Small intestine (tissue), 7 donors: Measurements from ENCODE around the gene C12orf43. TPM values are rescaled to one million over a fixed set of nuclear protein-coding genes. Genes with fewer than 3 reads are reported as not detected.
A peak's percentile ranks its signal among the peaks of the same experiment; 100 is the strongest.

Experiments
- DNase-seq, 2 donors: peaks; one replicate each; pipeline versions ENCODE4 v3.0.0 to v3.0.0-alpha.2; 2013
- FAIRE-seq: peaks from 2 replicates; lab custom pipeline; 2012; peaks lifted over from hg19 to GRCh38; lab: Jason Lieb, UNC
- H3K27ac ChIP-seq, 3 donors: one replicate each; pipeline ENCODE4 v1.5.1; 2013; ENCODE audit warnings: low read length in 2 of 3, mild to moderate bottlenecking in 2 of 3, control low read depth in 1 of 3, inconsistent platforms in 1 of 3, low read depth in 1 of 3, moderate library complexity in 1 of 3
- H3K27me3 ChIP-seq, 3 donors: one replicate each; pipeline ENCODE4 v1.6.1; 2013; ENCODE audit warnings: low read length in 3 of 3, inconsistent platforms in 1 of 3; ENCODE audit not compliant: control insufficient read depth in 3 of 3, insufficient read depth in 3 of 3
- H3K36me3 ChIP-seq, 3 donors: one replicate each; pipeline ENCODE4 v1.6.1; 2013; ENCODE audit warnings: low read length in 3 of 3, inconsistent platforms in 1 of 3, low read depth in 1 of 3, mild to moderate bottlenecking in 1 of 3, moderate library complexity in 1 of 3; ENCODE audit not compliant: control insufficient read depth in 3 of 3, insufficient read depth in 2 of 3
- H3K4me1 ChIP-seq, 3 donors: one replicate each; pipeline ENCODE4 v1.6.1; 2013; ENCODE audit warnings: low read length in 2 of 3, inconsistent platforms in 1 of 3, low read depth in 1 of 3, mild to moderate bottlenecking in 1 of 3, moderate library complexity in 1 of 3; ENCODE audit not compliant: control insufficient read depth in 3 of 3, insufficient read depth in 2 of 3
- H3K4me3 ChIP-seq, 3 donors: one replicate each; pipeline ENCODE4 v1.5.1; 2013; ENCODE audit warnings: low read length in 3 of 3, control low read depth in 1 of 3, inconsistent platforms in 1 of 3, low read depth in 1 of 3, mild to moderate bottlenecking in 1 of 3, moderate library complexity in 1 of 3
- H3K9me3 ChIP-seq, 2 donors: one replicate each; pipeline ENCODE4 v1.6.1; 2013; ENCODE audit warnings: low read depth in 1 of 2, low read length in 1 of 2; ENCODE audit not compliant: control insufficient read depth in 2 of 2, insufficient read depth in 1 of 2
- WGBS, 3 donors: extraction: QIAGEN DNeasy Blood & Tissue Kit; methylation state at CpG; one replicate each; pipeline ENCODE4 v1.1.7; 2013; 5-methylcytosine and 5-hydroxymethylcytosine counted together
- polyA plus RNA-seq, 4 donors: library from polyadenylated mRNA; stranded (reverse) in 3 of 4; unstranded in 1 of 4; fragments of 200-250 nt in 3 of 4; fragments of 120-200 nt in 1 of 4; gene quantifications; one replicate each; pipeline versions ENCODE4 v1.2.1 to v1.2.3, GENCODE V29; 2013
- donor health status: healthy with polysubstance abuse.
- donor health status: control.
- donor health status: control.
- donor health status: Bipolar disorder and iron deficiency.
- donor health status: healthy.

The C12orf43 gene
- polyA plus RNA-seq, 4 donors, result 4.5 to 11.4 (median 7.2) TPM

DNA sequence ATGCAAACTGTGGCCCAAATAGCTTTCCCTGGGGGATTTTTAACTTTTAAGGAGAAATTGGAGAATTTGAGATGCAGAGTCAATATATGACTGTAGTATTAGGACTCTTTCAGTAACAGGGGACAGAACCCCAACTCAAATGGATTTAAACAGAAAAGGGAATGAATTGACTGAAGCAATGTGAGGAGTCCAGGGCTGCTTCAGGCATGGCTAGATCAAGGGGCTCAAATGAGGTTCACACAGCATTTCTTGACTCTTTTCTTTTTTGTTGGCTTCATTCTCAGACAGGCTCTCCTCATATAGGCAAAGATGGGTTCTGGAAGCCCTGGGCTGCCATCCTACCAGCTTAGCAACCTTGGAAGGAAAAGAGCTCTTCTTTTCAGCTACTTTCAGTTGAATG is 24.3 kb downstream of the C12orf43 start:
- Histone ChIP-seq H3K36me3 (peaks cover 0 to 72% (median 14%) of the 10 kb centered on the region in 3 donors), H3K27me3 (no peaks in the 10 kb centered on the region), H3K4me1 (no peaks in the 10 kb centered on the region), H3K9me3 (peaks cover 0 to 5% of the 10 kb centered on the region in 2 donors), H3K4me3 (no peak overlapping the region), H3K27ac (no peak overlapping the region)
- DNase-seq (no peak), FAIRE-seq (no peak)

DNA sequence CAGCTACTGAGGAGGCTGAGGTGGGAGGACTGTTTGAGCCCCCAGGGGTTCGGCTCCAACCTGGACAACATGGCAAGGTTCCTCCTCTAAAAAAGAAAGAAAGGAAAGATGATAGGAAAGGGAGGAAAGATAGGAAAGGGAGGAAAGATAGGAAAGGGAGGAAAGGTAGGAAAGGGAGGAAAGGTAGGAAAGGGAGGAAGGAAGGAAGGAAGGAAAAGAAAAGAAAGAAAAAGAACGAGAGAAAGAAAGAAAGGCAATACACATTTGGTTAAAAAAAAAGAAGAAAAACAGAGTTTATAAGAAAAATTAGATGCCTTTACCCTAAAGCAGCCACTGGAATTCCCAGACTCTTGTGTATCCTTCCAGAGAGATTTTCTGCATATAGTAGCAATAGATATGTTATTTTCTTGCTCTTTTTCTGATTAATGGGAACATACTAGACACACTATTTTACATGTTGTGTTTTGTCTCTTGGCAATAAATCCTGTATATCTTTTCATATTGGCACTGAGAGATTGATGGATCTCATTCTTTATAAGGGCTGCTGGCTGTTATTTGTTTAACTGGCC is 25.7 kb downstream of the C12orf43 start:
- H3K36me3 ChIP-seq, result peaks cover 0 to 70% (median 8%) of the 10 kb centered on the region in 3 donors
- FAIRE-seq (no peak), DNase-seq (no peak)
- H3K9me3 ChIP-seq, result peaks cover 0 to 5% of the 10 kb centered on the region in 2 donors
- H3K4me3 ChIP-seq, result no peak overlapping the region
- H3K27ac ChIP-seq, result no peak overlapping the region
- WGBS, 3 donors, result 72 to 88% (median 82%) methylated on average over 2 of the region's 2 CpGs
- H3K4me1 ChIP-seq, result no peaks in the 10 kb centered on the region
- H3K27me3 ChIP-seq, result no peaks in the 10 kb centered on the region

DNA sequence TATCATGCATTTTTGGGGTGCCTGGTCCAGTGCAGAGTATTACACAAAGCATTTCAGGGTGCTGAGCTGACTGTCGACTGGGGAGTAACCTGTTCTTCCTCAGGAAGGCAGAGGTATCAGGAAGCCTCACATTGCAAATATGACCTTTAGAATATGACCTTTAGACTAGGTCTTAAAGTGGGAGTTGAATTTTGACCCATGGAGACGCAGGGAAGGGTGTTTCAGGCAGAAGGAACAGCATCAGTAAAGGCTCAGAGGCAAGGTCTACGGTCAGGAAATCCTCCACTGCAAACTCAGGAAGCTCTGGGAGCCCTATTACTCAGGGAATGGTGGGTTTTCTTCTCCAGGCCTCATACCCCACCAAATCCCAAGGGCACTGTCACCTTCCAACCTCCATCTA is 26.6 kb downstream of the C12orf43 start:
- DNase-seq (peak in 1 of 2 donors; percentile 43), FAIRE-seq (no peak)
- no peak overlapping the region for H3K27ac ChIP-seq
- H3K9me3 ChIP-seq, result peaks cover 0 to 5% of the 10 kb centered on the region in 2 donors
- peaks cover 0 to 69% (median 8%) of the 10 kb centered on the region in 3 donors for H3K36me3 ChIP-seq
- no peak overlapping the region for H3K4me3 ChIP-seq
- no peaks in the 10 kb centered on the region for H3K27me3 ChIP-seq
- peaks cover 0 to 6% (median 0%) of the 10 kb centered on the region in 3 donors for H3K4me1 ChIP-seq
- WGBS, 3 donors, result 67 to 74% (median 70%) methylated on average over 3 of the region's 3 CpGs

DNA sequence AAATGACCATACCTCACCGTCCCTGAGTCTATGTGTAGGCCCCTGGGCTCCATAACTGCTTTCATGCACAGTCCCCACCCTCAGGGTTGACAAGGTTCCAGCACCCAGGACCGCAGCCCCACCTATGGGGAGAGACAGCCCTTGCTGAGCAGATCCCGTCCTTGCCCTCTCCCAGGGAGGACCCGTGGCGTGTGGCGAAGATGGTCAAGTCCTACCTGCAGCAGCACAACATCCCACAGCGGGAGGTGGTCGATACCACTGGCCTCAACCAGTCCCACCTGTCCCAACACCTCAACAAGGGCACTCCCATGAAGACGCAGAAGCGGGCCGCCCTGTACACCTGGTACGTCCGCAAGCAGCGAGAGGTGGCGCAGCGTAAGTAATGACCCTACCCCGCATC is 27.6 kb downstream of the C12orf43 start:
- H3K27ac ChIP-seq, result no peak overlapping the region
- no peak for DNase-seq
- H3K9me3 ChIP-seq, result peaks cover 0 to 5% of the 10 kb centered on the region in 2 donors
- no peak for FAIRE-seq
- H3K4me3 ChIP-seq, result no peak overlapping the region
- no peaks in the 10 kb centered on the region for H3K27me3 ChIP-seq
- peaks cover 0 to 62% (median 0%) of the 10 kb centered on the region in 3 donors for H3K36me3 ChIP-seq
- H3K4me1 ChIP-seq, result peaks cover 0 to 16% (median 0%) of the 10 kb centered on the region in 3 donors
- 91 to 93% (median 92%) methylated on average over 17 of the region's 17 CpGs for WGBS, 3 donors

DNA sequence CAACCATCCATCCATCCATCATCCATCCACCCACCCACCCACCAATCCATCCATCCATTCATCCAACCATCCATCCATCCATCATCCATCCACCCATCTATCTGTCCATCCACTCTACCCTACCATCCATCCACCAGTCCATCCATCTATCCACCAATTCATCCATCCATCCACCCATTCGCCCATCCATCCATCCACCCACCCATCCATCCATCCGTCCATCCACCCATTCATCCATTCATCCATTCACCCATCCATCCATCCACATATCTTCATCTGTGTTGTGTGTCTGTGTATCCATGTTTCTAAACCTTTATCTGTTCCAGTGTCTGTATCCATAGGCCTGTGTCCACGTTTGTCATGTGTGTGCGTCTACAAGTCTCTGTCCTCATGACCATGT is 28.1 kb downstream of the C12orf43 start:
- 86 to 93% (median 93%) methylated on average over 4 of the region's 4 CpGs for WGBS, 3 donors
- peaks cover 0 to 5% of the 10 kb centered on the region in 2 donors for H3K9me3 ChIP-seq
- peaks cover 0 to 20% (median 0%) of the 10 kb centered on the region in 3 donors for H3K4me1 ChIP-seq
- no peak for DNase-seq
- peaks cover 0 to 62% (median 0%) of the 10 kb centered on the region in 3 donors for H3K36me3 ChIP-seq
- no peak for FAIRE-seq
- no peaks in the 10 kb centered on the region for H3K27me3 ChIP-seq
- no peak overlapping the region for H3K27ac ChIP-seq
- H3K4me3 ChIP-seq, result no peak overlapping the region

DNA sequence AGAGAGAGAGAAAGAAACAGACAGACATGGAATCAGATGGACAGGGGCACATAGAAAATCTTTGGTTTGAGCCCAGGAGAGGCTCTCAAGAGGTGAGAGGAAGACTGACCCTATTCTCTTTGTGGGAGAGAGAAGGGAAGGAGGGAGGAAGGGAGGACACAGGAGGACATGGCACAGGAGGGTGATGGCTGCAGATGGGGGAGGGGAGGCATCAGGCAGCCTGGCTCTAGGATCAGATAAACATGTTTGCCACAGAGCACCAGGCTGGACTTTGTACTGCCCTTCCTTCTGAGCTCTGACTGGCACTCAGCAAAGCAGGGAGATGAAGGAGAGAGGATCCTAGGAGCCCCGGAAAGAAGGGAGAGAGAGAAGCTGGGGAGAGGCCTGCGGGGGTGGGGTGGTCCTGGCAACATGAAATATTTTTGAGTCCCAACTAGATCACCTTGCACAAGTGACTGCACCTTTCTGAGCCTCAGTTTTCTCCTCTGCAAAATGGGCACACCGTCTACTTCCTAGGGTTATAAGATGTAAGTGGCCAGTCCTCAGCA is 31.9 kb downstream of the C12orf43 start:
- Histone ChIP-seq H3K36me3 (peaks cover 0 to 60% (median 0%) of the 10 kb centered on the region in 3 donors), H3K4me3 (no peak overlapping the region), H3K9me3 (no peaks in the 10 kb centered on the region), H3K27ac (peak overlapping the region; percentile 31 to 75 (median 61)), H3K4me1 (peaks cover 0 to 42% (median 3%) of the 10 kb centered on the region in 3 donors), H3K27me3 (no peaks in the 10 kb centered on the region)
- 29 to 67% (median 36%) methylated on average over 3 of the region's 3 CpGs for WGBS, 3 donors
- DNase-seq (peak; percentile 93 to 96), FAIRE-seq (no peak)

DNA sequence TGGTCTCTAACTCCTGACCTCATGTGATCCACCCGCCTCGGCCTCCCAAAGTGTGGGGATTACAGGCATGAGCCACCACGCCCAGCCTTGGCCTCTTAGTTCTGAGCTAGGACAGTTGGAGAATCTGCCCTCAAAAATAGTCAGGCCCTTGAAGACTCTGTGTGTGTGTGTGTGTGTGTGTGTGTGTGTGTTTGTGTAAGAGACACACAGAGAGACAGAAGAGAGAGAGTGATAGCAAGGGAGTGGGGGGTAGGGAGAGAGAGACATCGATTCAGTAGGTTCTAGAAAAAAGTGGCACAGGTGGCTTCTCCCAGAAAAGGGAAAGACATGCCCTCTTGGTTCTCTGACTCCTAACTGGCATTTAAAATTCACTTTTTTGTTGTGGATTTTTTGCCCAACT is 32.5 kb downstream of the C12orf43 start:
- 53 to 63% (median 59%) methylated on average over 4 of the region's 4 CpGs for WGBS, 3 donors
- no peak overlapping the region for H3K4me3 ChIP-seq
- DNase-seq, result no peak

DNA sequence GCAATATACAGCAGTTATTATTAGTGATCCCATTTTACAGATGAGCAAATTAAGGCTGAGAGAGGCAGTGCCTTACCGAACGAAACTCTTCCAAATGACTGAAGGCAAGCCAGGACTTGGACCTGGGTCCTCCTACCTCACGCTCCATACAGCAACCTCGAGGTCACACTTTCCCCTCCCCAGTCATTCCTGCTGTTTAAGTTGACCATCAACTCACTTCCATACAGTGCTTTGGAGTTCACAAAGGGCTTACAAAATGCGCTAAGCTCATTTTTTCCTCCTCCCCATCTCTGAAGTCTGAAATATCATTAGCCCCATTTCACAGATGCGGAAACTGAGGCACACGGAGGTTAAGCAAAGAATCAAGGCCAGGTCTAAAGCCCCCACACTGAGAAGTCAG is 33.6 kb downstream of the C12orf43 start:
- H3K27ac ChIP-seq, result peak overlapping the region in 1 of 3 donors; percentile 75
- peaks cover 0 to 42% (median 3%) of the 10 kb centered on the region in 3 donors for H3K4me1 ChIP-seq
- H3K9me3 ChIP-seq, result no peaks in the 10 kb centered on the region
- 69 to 81% (median 78%) methylated on average over 7 of the region's 7 CpGs for WGBS, 3 donors
- H3K36me3 ChIP-seq, result peaks cover 0 to 62% (median 0%) of the 10 kb centered on the region in 3 donors
- FAIRE-seq (no peak), DNase-seq (no peak)
- H3K27me3 ChIP-seq, result no peaks in the 10 kb centered on the region
- H3K4me3 ChIP-seq, result no peak overlapping the region

More for the DNA sequence above, 32.5 kb downstream of the C12orf43 start:
- no peak for FAIRE-seq
- Histone ChIP-seq H3K27me3 (no peaks in the 10 kb centered on the region), H3K9me3 (no peaks in the 10 kb centered on the region), H3K4me1 (peaks cover 0 to 42% (median 3%) of the 10 kb centered on the region in 3 donors), H3K36me3 (peaks cover 0 to 60% (median 0%) of the 10 kb centered on the region in 3 donors), H3K27ac (peak overlapping the region; percentile 49 to 75 (median 61))
